Central memory CD8-positive, alpha-beta T cell (primary cell): Measurements from ENCODE around the gene PDZRN3.

ENCODE experiments used
- ATAC-seq: fragments of 150-1000 bp; cut with Tn5 transposase; replicated peaks from 2 replicates; pipeline ENCODE4 v1.10.0; 2022; ENCODE audit warnings: mild to moderate bottlenecking, moderate FRiP score, moderate number of reproducible peaks; ENCODE audit not compliant: poor library complexity, severe bottlenecking; ENCODE audit errors: extremely low read depth
- DNase-seq, 2 donors: peaks; one replicate each; pipeline ENCODE4 v3.0.0; 2021; ENCODE audit warnings: low spot score in 2 of 2
- H3K27ac Mint-ChIP-seq: one replicate; pipeline ENCODE4 v1.8.0; 2022; ENCODE audit warnings: low read depth, mild to moderate bottlenecking, moderate library complexity, mixed read lengths
- H3K27me3 Mint-ChIP-seq: one replicate; pipeline ENCODE4 v1.8.0; 2022; ENCODE audit warnings: mixed read lengths
- H3K36me3 Mint-ChIP-seq: one replicate; pipeline ENCODE4 v1.8.0; 2022; ENCODE audit warnings: mild to moderate bottlenecking, moderate library complexity, mixed read lengths; ENCODE audit not compliant: insufficient read depth
- H3K4me1 Mint-ChIP-seq: one replicate; pipeline ENCODE4 v1.8.0; 2022; ENCODE audit warnings: mixed read lengths
- H3K4me3 Mint-ChIP-seq: one replicate; pipeline ENCODE4 v1.8.0; 2022; ENCODE audit warnings: mild to moderate bottlenecking, moderate library complexity, mixed read lengths
- H3K9me3 Mint-ChIP-seq: one replicate; pipeline ENCODE4 v1.8.0; 2022; ENCODE audit warnings: mixed read lengths

Gene PDZRN3

GRCh38 chr3:73653877-73654276 lies 29.1 kb upstream of the PDZRN3 start:
- H3K36me3 Mint-ChIP-seq = no peaks in the 10 kb centered on the region
- ATAC-seq (no peak), DNase-seq (no peak)
- no peaks in the 10 kb centered on the region for H3K27me3 Mint-ChIP-seq
- H3K9me3 Mint-ChIP-seq = peaks cover 8% of the 10 kb centered on the region
- no peak overlapping the region for H3K4me3 Mint-ChIP-seq
- no peaks in the 10 kb centered on the region for H3K4me1 Mint-ChIP-seq
- H3K27ac Mint-ChIP-seq = no peak overlapping the region

GRCh38 chr3:73653351-73653750 lies 28.6 kb upstream of the PDZRN3 start:
- Mint-ChIP-seq H3K27ac (no peak overlapping the region), H3K4me3 (no peak overlapping the region), H3K36me3 (no peaks in the 10 kb centered on the region), H3K9me3 (peaks cover 7% of the 10 kb centered on the region), H3K4me1 (no peaks in the 10 kb centered on the region), H3K27me3 (no peaks in the 10 kb centered on the region)
- DNase-seq (no peak), ATAC-seq (no peak)

DNA sequence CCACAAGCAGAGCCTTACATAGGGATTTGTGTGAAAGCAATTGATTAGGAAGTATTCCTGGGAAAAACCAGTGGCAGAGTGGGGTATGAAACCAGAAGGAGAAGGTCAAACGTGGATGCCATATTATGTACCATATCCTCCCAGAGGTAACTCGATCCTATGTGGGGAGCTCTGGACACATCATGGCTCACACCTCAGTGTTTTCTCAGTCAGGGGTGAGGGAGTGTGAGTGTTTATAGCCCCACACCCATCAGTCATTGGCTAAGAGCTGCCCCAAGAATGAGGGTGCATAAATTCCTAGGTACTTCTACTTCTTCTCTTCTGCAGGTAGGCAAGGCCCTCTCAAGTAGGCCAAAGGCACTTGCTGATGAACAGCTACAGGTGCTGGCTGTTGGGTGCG lies 28.2 kb upstream of the PDZRN3 start:
- H3K27me3 Mint-ChIP-seq = no peaks in the 10 kb centered on the region
- no peak for DNase-seq
- peaks cover 2% of the 10 kb centered on the region for H3K9me3 Mint-ChIP-seq
- H3K36me3 Mint-ChIP-seq = no peaks in the 10 kb centered on the region
- no peak for ATAC-seq
- H3K4me3 Mint-ChIP-seq = no peak overlapping the region
- H3K27ac Mint-ChIP-seq = no peak overlapping the region
- no peaks in the 10 kb centered on the region for H3K4me1 Mint-ChIP-seq

DNA sequence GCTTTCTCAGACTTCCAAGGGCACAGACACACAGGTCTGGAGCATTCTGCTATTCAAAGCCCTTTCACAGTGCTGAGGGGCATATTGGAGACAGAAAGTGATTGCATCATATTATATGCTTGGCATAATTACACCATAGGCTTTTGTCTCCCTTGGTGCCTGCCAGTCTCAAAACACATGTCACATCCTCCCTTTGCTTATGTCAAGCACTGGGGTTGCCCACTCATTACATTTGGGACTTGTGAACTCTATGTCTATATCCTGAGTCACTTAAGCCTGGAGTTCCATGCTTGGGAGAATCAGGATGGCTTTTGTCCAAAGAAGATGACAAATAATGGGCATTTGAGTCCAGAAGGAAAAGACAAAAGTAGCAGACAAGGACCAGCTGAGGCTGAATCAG lies 12.3 kb upstream of the PDZRN3 start:
- H3K4me1 Mint-ChIP-seq = no peaks in the 10 kb centered on the region
- H3K9me3 Mint-ChIP-seq = peaks cover 17% of the 10 kb centered on the region
- H3K27ac Mint-ChIP-seq = no peak overlapping the region
- no peak overlapping the region for H3K4me3 Mint-ChIP-seq
- DNase-seq (no peak), ATAC-seq (no peak)
- H3K36me3 Mint-ChIP-seq = no peaks in the 10 kb centered on the region
- no peaks in the 10 kb centered on the region for H3K27me3 Mint-ChIP-seq

- DNase-seq = no peak
- H3K27ac Mint-ChIP-seq = no peak overlapping the region
- no peak for ATAC-seq
These were observed 10.5 kb upstream of the PDZRN3 start for GRCh38 chr3:73635254-73635653.

GRCh38 chr3:73633916-73634344 lies 9.2 kb upstream of the PDZRN3 start:
- ATAC-seq (no peak), DNase-seq (no peak)
- no peaks in the 10 kb centered on the region for H3K4me1 Mint-ChIP-seq
- no peak overlapping the region for H3K27ac Mint-ChIP-seq
- no peaks in the 10 kb centered on the region for H3K27me3 Mint-ChIP-seq
- H3K4me3 Mint-ChIP-seq = no peak overlapping the region
- peaks cover 6% of the 10 kb centered on the region for H3K9me3 Mint-ChIP-seq
- no peaks in the 10 kb centered on the region for H3K36me3 Mint-ChIP-seq

More at GRCh38 chr3:73635254-73635653, 10.5 kb upstream of the PDZRN3 start:
- Mint-ChIP-seq H3K36me3 (no peaks in the 10 kb centered on the region), H3K4me1 (no peaks in the 10 kb centered on the region), H3K4me3 (no peak overlapping the region), H3K27me3 (no peaks in the 10 kb centered on the region), H3K9me3 (peaks cover 12% of the 10 kb centered on the region)

DNA sequence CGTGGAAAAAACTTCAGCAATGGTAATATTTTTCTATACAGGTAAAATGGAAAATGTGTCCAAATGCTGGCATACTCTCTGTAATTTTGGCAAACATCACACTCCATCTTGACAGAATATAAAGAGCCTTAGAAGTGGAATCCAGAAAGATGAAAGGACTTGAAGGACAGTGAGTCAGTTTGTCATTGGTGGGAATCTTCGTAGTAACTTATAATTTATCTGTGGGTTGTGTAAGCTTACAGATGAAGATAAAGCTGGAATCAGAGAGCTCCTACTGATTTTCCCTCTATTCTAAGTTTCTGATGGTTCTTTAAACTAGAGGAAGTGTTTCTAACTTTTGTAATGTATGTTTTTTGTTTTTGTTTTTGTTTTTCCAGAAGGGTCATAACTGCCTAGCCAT lies 8.7 kb upstream of the PDZRN3 start:
- H3K4me3 Mint-ChIP-seq = no peak overlapping the region
- H3K27ac Mint-ChIP-seq = no peak overlapping the region

DNA sequence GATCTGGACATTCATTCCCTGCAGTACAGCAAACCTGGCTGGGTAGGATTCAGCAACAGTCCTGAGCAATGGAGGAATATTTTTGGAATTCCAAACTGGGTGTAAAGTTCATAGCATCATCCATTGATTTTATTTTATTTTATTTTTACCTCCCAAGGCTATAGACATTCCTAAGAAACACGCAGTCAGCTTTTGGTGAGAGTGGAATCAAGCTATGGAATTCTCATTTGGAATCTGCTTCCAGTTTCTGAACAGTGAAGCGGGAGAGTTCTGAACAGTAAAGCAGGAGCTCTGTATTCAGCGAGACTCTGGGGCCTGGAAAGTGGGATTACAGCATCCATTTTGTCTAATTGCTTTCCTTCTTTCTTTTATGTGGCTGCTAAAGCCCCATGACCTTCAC lies 1.4 kb upstream of the PDZRN3 start:
- H3K27ac Mint-ChIP-seq = no peak overlapping the region
- no peak for ATAC-seq
- H3K9me3 Mint-ChIP-seq = no peaks in the 10 kb centered on the region
- H3K27me3 Mint-ChIP-seq = no peaks in the 10 kb centered on the region
- H3K4me1 Mint-ChIP-seq = no peaks in the 10 kb centered on the region
- H3K4me3 Mint-ChIP-seq = no peak overlapping the region
- DNase-seq = no peak
- H3K36me3 Mint-ChIP-seq = no peaks in the 10 kb centered on the region

More for the DNA sequence above, 8.7 kb upstream of the PDZRN3 start:
- DNase-seq (no peak), ATAC-seq (no peak)
- no peaks in the 10 kb centered on the region for H3K27me3 Mint-ChIP-seq
- H3K9me3 Mint-ChIP-seq = peaks cover 6% of the 10 kb centered on the region
- no peaks in the 10 kb centered on the region for H3K4me1 Mint-ChIP-seq
- no peaks in the 10 kb centered on the region for H3K36me3 Mint-ChIP-seq

- no peak for DNase-seq
- ATAC-seq = no peak
These were observed 522 bp downstream of the PDZRN3 start for GRCh38 chr3:73624017-73624820.

GRCh38 chr3:73623346-73623745 lies 1.4 kb downstream of the PDZRN3 start:
- Mint-ChIP-seq H3K4me3 (no peak overlapping the region), H3K27me3 (no peaks in the 10 kb centered on the region)

More at GRCh38 chr3:73624017-73624820, 522 bp downstream of the PDZRN3 start:
- peaks cover 7% of the 10 kb centered on the region for H3K9me3 Mint-ChIP-seq
- H3K4me3 Mint-ChIP-seq = no peak overlapping the region
- H3K27ac Mint-ChIP-seq = no peak overlapping the region
- no peaks in the 10 kb centered on the region for H3K36me3 Mint-ChIP-seq
- no peaks in the 10 kb centered on the region for H3K4me1 Mint-ChIP-seq
- H3K27me3 Mint-ChIP-seq = no peaks in the 10 kb centered on the region

DNA sequence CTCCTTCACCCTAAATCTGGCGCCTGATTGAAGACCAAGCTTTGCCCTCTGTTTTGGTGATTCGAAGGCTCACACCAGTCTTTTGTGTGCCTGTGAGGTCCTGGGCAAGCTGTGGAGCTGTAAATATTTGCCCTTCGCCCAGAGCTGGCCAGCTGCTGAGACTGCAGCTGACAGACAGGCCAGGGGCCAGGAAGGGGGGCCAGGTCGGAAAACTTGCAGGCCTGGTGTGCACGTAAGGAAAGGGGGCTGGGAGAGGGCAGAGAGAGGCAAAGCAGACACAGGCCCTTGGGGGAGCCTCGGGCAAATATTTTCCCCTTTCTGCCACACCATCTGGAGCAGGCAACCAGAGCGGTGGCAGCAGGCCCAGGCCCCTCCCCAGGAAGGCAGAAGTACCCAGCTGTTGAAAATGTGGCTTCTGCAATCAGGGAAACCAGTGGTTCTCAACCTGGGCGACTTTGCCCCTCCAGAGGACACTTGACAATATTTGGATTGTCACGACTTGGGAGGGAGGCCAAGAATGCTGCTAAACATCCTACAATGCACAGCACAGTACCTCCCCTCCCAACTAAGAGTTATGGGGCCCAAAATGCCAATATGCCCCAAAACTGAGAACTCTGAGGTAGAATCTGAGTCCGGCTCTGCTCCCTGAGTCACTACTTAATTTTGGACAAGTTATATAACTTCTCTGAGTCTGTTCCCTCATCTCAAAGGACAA lies 2.5 kb downstream of the PDZRN3 start:
- DNase-seq = no peak

More at GRCh38 chr3:73623346-73623745, 1.4 kb downstream of the PDZRN3 start:
- Mint-ChIP-seq H3K9me3 (peaks cover 9% of the 10 kb centered on the region), H3K4me1 (no peaks in the 10 kb centered on the region), H3K27ac (no peak overlapping the region), H3K36me3 (no peaks in the 10 kb centered on the region)
- DNase-seq (no peak), ATAC-seq (no peak)

DNA sequence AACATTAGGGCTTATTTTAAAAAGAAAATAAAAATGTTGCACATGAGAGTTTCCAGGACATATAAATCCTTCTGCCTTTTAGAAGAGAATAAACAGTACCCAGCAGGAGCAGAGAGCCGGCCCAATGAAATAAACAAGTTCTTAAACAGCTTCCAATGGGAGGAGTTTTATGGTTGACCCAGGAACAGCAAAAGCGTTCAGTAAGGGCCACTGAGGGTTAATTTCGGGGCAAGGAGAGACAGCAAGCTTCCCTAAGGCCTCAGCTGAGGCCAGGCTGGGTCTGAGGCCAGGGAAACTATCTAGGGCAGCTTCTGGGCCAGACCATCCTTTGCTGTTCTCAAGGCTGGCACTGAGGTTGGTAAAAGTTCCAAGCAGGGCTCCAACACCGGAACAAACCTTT lies 3.4 kb downstream of the PDZRN3 start:
- DNase-seq (no peak), ATAC-seq (no peak)
- peaks cover 9% of the 10 kb centered on the region for H3K9me3 Mint-ChIP-seq
- H3K36me3 Mint-ChIP-seq = no peaks in the 10 kb centered on the region
- no peak overlapping the region for H3K27ac Mint-ChIP-seq
- H3K27me3 Mint-ChIP-seq = no peaks in the 10 kb centered on the region
- H3K4me3 Mint-ChIP-seq = no peak overlapping the region
- H3K4me1 Mint-ChIP-seq = no peaks in the 10 kb centered on the region

More for the DNA sequence above, 2.5 kb downstream of the PDZRN3 start:
- Mint-ChIP-seq H3K4me3 (no peak overlapping the region), H3K36me3 (no peaks in the 10 kb centered on the region), H3K27me3 (no peaks in the 10 kb centered on the region), H3K27ac (no peak overlapping the region), H3K9me3 (peaks cover 9% of the 10 kb centered on the region), H3K4me1 (no peaks in the 10 kb centered on the region)
- ATAC-seq = no peak

DNA sequence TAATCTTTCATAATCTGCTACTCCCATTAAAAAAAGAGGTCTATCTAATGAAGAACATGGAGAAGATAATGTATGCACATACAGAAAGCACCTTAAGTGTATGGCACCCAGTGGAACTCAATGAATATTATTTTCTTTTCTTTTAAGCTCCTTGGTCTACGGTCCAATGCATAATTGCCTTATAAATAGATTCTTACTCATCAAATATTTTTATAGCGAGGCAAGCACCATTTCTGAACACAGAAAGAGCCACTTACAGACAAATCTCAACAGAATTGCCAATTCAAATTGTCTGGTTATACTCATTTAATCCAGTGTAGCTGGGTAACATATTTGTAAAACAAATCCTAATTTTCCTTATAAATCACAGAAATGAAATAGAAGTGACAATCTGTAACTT lies 6.3 kb downstream of the PDZRN3 start:
- Mint-ChIP-seq H3K4me1 (no peaks in the 10 kb centered on the region), H3K27ac (no peak overlapping the region), H3K27me3 (no peaks in the 10 kb centered on the region), H3K9me3 (peaks cover 9% of the 10 kb centered on the region), H3K36me3 (no peaks in the 10 kb centered on the region), H3K4me3 (no peak overlapping the region)
- no peak for DNase-seq
- no peak for ATAC-seq
